ENCODE measurements around the gene SNUPN. TPM values are rescaled to one million over a fixed set of nuclear protein-coding genes. Genes with fewer than 3 reads are reported as not detected.

Gene SNUPN
- total and polyA plus RNA-seq, 2 donors (not counting 1 experiment from before 2014, with no cell fraction given): 10.5 to 23.5 TPM

DNA sequence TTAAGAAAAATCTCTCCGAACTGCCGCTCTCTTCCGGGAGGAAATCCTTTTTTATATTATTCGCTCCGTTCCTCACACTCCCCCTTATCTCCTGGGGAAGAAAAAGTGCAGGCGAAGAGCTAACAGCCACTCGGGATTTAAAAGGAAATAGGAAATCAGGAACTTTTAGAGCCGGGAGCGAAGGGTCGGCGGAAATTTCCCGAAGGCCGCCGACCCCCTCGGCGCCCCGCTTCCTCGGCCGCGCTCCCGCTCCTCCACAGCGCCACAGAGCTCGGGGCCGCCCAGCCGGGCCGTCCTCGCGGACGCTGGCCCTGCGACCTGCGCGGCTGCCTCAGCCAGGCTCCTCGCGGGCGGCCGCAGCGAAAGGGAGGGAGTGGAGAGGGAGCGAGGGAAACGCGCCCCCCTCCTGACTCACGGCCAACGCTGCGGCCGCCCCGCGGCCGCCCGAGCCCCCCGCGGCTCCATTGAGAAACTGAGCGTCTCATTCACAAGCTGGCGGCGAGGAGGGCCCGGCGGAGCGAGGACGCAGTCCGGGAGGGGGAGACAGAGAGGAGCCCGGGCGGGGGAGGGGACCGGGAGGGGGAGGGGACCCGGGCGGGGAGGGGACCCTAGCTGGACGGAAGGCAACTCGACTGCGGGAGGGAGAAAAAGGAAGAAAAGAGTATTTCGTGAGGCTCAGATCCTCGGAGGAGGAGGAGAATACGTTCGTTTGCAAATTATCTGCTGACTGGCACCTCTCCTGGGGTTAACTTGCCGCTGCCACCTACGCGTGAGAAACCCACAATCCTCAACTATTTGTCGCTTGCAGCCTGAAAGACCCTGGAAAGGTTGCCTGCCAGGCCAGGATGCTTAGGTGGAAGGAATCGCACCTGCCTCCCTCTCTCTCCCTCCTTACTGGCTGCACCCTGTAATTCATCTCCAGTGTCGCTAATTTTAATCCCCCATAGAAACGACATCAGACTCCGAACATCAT, 46.3 kb downstream of the SNUPN start, which contains the start of gene PTPN9:
TSS of gene PTPN9 (minus strand) at position 368 of the 973 bp plus-strand sequence. CDS start 539 bp downstream, outside the sequence.
- Mint-ChIP-seq H3K27me3 (no peaks in the 10 kb centered on the region), H3K4me1 (peaks cover 20% of the 10 kb centered on the region), H3K9me3 (ENCODE audit: insufficient read depth) (no peaks in the 10 kb centered on the region), H3K4me3 (peak within 1 kb of the TSS; percentile 90), H3K27ac (peak within 1 kb of the TSS; percentile 87)
- Histone ChIP-seq H3K4me3 (ENCODE audit: control extremely low read depth in 1 of 5, extremely low read depth in 1 of 5, insufficient read depth in 1 of 5, low read depth in 2 of 5, low read length in 4 of 5) (peak within 1 kb of the TSS; percentile 67 to 93 (median 70)), H4K20me1 (ENCODE audit: control insufficient read depth, insufficient read depth, low read length, poor library complexity, severe bottlenecking) (no peaks in the 10 kb centered on the region), H3K4me2 (replicated peaks; ENCODE audit: low read depth, low read length, poor library complexity, severe bottlenecking) (peak within 1 kb of the TSS; percentile 100), H3K4me1 (ENCODE audit: control insufficient read depth in 2 of 2, insufficient read depth in 2 of 2, low read length in 2 of 2) (peaks cover 17 to 18% of the 10 kb centered on the region in 2 donors), H3K27ac (ENCODE audit: low read length in 2 of 2) (peak within 1 kb of the TSS in 1 of 2 donors; percentile 76), H3K79me2 (ENCODE audit: control insufficient read depth, insufficient read depth, low read length) (peaks cover 22% of the 10 kb centered on the region), H2AFZ (ENCODE audit: insufficient read depth, low read depth, low read length, poor library complexity, severe bottlenecking) (peak within 1 kb of the TSS; percentile 89), H3K9me3 (ENCODE audit: control extremely low read depth in 1 of 3, control insufficient read depth in 2 of 3, insufficient read depth in 1 of 3, low read length in 2 of 3) (no peaks in the 10 kb centered on the region), H3K27me3 (replicated peaks in 1 of 4; ENCODE audit: control extremely low read depth in 1 of 4, control insufficient read depth in 3 of 4, insufficient read depth in 4 of 4, low read length in 3 of 4) (no peaks in the 10 kb centered on the region), H3K36me3 (replicated peaks in 1 of 2; ENCODE audit: control extremely low read depth in 1 of 2, control insufficient read depth in 1 of 2, extremely low read depth in 1 of 2, insufficient read depth in 2 of 2, low read length in 1 of 2) (no peaks in the 10 kb centered on the region), H3K9ac (ENCODE audit: low read length) (peak within 1 kb of the TSS; percentile 92)
- intact Hi-C loops (cut with micrococcal nuclease): loop anchor here (1.0 to 2.0 kb wide), 3 partner anchors 46 to 124 kb away; partner anchors contain the start of genes IMP3 and SNUPN
- TF ChIP-seq, protein P1, sequence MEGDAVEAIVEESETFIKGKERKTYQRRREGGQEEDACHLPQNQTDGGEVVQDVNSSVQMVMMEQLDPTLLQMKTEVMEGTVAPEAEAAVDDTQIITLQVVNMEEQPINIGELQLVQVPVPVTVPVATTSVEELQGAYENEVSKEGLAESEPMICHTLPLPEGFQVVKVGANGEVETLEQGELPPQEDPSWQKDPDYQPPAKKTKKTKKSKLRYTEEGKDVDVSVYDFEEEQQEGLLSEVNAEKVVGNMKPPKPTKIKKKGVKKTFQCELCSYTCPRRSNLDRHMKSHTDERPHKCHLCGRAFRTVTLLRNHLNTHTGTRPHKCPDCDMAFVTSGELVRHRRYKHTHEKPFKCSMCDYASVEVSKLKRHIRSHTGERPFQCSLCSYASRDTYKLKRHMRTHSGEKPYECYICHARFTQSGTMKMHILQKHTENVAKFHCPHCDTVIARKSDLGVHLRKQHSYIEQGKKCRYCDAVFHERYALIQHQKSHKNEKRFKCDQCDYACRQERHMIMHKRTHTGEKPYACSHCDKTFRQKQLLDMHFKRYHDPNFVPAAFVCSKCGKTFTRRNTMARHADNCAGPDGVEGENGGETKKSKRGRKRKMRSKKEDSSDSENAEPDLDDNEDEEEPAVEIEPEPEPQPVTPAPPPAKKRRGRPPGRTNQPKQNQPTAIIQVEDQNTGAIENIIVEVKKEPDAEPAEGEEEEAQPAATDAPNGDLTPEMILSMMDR (IDR thresholded peaks at IDR 0.05): peak; percentile 44
- TF ChIP-seq EZH2 (IDR thresholded peaks at IDR 0.05; ENCODE audit: borderline replicate concordance, insufficient read depth, low read depth, low read length, poor library complexity, severe bottlenecking): no peak
- WGBS (ENCODE audit: insufficient coverage): 2% methylated on average over 57 of the region's 78 CpGs
- ChIA-PET POLR2A (interaction anchor here (0.6 to 2.0 kb wide), 8 partner anchors 10 to 263 kb away, joined by 3 to 9 read pairs (median 4); partner anchors contain the start of genes IMP3, SIN3A and SNUPN), CTCF (interaction anchor here (0.7 to 2.0 kb wide), 7 partner anchors 10 to 124 kb away, joined by 3 to 7 read pairs (median 5); partner anchors contain the start of genes IMP3 and SNUPN)
- ATAC-seq (ENCODE audit: low read depth): peak; percentile 83
- DNase-seq: peak; percentile 74
